ENCODE measurements around the gene USH2A. TPM values are rescaled to one million over a fixed set of nuclear protein-coding genes. Genes with fewer than 3 reads are reported as not detected.

The USH2A gene
- total RNA-seq, 3 donors from 2014 or later, result not detected

DNA sequence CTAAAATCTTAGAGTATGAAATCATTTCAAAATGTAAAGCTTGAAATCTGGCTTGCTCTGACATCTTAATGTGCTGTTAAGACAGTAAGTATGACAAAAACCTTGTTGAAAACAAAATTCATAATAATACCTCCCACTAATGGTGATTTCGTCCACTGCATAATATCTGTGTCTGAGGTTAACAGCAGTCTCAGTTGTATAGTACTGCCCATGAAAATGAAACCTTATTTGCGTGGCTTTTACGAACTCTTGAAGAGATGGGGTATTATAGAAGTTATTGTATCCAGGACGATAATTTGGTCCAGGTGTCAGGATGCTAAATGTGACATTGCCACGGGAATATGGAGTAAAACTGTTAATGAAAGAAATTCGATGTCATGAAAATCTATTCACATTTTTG is 99.9 kb downstream of the USH2A start:
- no peak for DNase-seq (ENCODE audit: low spot score in 2 of 2)
- H3K36me3 ChIP-seq, result no peaks in the 10 kb centered on the region
- no peaks in the 10 kb centered on the region for H3K9me3 ChIP-seq
- no peaks in the 10 kb centered on the region for H3K4me1 ChIP-seq
- intact Hi-C loops (cut with DNase I; ENCODE audit: low total_unique reads), result no loop called here
- H3K27ac ChIP-seq, result no peak overlapping the region
- H3K4me3 ChIP-seq, result no peak overlapping the region
- TF ChIP-seq POLR2A (IDR thresholded peaks at IDR 0.05) (no peak), POLR2AphosphoS5 (IDR thresholded peaks at IDR 0.05) (no peak)
- TF ChIP-seq, protein P1, sequence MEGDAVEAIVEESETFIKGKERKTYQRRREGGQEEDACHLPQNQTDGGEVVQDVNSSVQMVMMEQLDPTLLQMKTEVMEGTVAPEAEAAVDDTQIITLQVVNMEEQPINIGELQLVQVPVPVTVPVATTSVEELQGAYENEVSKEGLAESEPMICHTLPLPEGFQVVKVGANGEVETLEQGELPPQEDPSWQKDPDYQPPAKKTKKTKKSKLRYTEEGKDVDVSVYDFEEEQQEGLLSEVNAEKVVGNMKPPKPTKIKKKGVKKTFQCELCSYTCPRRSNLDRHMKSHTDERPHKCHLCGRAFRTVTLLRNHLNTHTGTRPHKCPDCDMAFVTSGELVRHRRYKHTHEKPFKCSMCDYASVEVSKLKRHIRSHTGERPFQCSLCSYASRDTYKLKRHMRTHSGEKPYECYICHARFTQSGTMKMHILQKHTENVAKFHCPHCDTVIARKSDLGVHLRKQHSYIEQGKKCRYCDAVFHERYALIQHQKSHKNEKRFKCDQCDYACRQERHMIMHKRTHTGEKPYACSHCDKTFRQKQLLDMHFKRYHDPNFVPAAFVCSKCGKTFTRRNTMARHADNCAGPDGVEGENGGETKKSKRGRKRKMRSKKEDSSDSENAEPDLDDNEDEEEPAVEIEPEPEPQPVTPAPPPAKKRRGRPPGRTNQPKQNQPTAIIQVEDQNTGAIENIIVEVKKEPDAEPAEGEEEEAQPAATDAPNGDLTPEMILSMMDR (IDR thresholded peaks at IDR 0.05), result no peak
- no peaks in the 10 kb centered on the region for H3K27me3 ChIP-seq

DNA sequence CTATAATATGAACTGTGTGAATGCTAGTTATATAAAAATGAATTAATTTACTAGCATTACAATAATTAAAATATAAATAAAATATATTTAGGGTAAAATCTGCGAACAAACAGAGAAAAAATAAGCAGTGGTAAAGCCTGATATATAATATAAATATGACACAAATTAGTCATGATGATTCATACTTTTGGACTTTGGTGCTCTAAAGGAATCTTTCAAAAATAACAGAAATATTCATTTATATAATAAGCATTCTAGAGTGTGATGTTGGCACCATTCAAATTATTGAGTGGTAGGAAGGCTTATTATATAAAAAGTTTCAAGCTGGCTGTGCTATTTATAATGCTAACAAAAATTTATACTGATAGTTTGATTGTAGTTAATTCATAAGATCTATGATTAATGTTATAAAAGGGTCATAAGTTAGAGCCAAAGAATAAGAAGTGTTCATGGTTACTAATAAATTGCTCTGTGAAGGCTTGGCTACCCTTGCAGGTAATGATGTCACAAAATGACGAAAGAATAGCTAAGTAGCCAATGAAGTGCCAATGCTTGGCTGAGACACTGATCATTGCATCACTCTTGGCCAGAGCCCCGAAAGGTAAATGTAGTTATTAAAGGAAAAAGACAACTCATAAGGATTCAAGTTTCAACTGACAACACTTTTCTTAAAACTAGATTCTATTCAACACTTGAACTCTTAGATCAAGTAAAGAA is 108.7 kb downstream of the USH2A start:
- Histone ChIP-seq H3K9me3 (no peaks in the 10 kb centered on the region), H3K27me3 (no peaks in the 10 kb centered on the region), H3K4me1 (no peaks in the 10 kb centered on the region), H3K36me3 (no peaks in the 10 kb centered on the region), H3K27ac (no peak overlapping the region), H3K4me3 (no peak overlapping the region)
- intact Hi-C loops (cut with DNase I; ENCODE audit: low total_unique reads), result no loop called here
- no peak for DNase-seq (ENCODE audit: low spot score in 2 of 2)
- no peak for TF ChIP-seq POLR2A (IDR thresholded peaks at IDR 0.05)
- TF ChIP-seq, protein P1 (IDR thresholded peaks at IDR 0.05), result no peak

DNA sequence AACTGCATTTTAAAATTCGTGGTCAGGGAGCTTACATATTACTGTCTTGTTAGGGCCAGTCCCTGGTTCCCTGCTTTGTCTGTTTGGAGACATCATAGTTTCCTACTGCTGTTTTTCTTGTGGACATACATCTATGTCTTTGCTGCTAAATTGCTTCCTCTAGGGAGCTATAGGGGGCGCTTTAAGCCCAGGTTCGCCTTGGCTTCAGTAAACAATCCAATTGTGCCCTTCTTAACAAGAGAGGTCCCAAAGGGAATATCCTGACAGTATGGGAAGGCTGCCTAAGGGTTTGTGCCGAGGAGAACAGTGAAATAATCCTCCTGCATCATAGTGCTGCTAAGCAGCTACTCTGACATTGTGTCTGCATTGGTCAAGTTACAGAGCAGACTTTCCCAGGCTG is 112.5 kb downstream of the USH2A start:
- Histone ChIP-seq H3K27me3 (no peaks in the 10 kb centered on the region), H3K36me3 (no peaks in the 10 kb centered on the region), H3K4me1 (no peaks in the 10 kb centered on the region), H3K4me3 (no peak overlapping the region), H3K9me3 (no peaks in the 10 kb centered on the region), H3K27ac (no peak overlapping the region)
- intact Hi-C loops (cut with DNase I; ENCODE audit: low total_unique reads), result no loop called here
- no peak for DNase-seq (ENCODE audit: low spot score in 2 of 2)
- no peak for TF ChIP-seq POLR2A (IDR thresholded peaks at IDR 0.05)

DNA sequence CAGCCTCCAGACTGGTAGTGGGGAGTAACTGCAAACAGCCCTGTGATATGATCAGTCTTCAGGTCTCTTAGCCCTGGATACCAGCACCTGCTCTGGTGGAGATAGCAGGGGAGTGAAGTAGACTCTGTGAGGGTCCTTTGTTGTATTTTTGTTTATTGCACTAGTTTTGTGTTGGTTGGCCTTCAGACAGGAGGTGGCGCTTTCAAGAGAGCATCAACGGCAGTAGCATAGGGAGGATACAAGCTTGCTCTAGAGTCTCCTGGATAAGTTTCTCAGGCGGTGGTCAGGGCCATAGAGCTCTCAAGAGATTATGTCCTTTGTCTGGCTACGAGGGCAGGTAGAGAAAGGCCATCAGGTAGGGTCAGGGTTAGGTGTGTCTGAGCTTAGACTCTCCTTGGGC is 116.4 kb downstream of the USH2A start:
- H3K4me3 ChIP-seq, result no peak overlapping the region
- H3K27me3 ChIP-seq, result no peaks in the 10 kb centered on the region
- H3K27ac ChIP-seq, result no peak overlapping the region
- TF ChIP-seq POLR2AphosphoS5 (IDR thresholded peaks at IDR 0.05) (no peak), POLR2A (IDR thresholded peaks at IDR 0.05) (no peak)
- TF ChIP-seq, protein P1 (IDR thresholded peaks at IDR 0.05), result no peak
- no peaks in the 10 kb centered on the region for H3K9me3 ChIP-seq
- intact Hi-C loops (cut with DNase I; ENCODE audit: low total_unique reads), result loop anchor here (10.0 kb wide), 1 partner anchor 1522 kb away; no protein-coding TSS in a partner anchor
- no peak for DNase-seq (ENCODE audit: low spot score in 2 of 2)
- H3K36me3 ChIP-seq, result no peaks in the 10 kb centered on the region
- no peaks in the 10 kb centered on the region for H3K4me1 ChIP-seq

DNA sequence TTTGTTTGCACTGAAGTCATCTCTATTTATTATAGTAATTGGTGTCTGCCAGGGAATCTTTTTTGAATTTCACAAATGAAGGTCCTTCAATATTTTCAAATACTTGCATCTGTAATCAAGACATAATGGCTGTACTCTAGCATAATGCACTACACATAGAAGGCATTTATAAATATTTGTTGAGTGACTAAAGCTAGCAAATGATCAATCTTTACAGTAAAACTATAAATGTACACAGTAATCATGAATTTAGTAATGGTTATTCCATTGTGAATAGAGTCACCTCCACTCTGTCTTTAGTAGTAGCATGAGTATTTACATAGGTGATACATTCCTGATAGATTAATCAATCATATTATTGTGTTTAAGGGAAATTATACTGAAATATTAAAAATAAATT is 119.6 kb downstream of the USH2A start:
- intact Hi-C loops (cut with DNase I; ENCODE audit: low total_unique reads), result loop anchor here (10.0 kb wide), 1 partner anchor 1519 kb away; no protein-coding TSS in a partner anchor
- no peaks in the 10 kb centered on the region for H3K36me3 ChIP-seq

More for the DNA sequence above, 119.6 kb downstream of the USH2A start:
- no peaks in the 10 kb centered on the region for H3K27me3 ChIP-seq
- TF ChIP-seq, protein P1 (IDR thresholded peaks at IDR 0.05), result no peak
- no peak for DNase-seq (ENCODE audit: low spot score in 2 of 2)
- no peaks in the 10 kb centered on the region for H3K9me3 ChIP-seq
- H3K4me3 ChIP-seq, result no peak overlapping the region
- H3K27ac ChIP-seq, result no peak overlapping the region
- H3K4me1 ChIP-seq, result no peaks in the 10 kb centered on the region

Measured in breast epithelium (tissue), 4 donors.